GM10266 (cell line): Measurements from ENCODE around the gene CDHR5.
"Not testable (repeated sequence)": the region's sequence is repeated elsewhere in the genome, so short reads cannot be mapped to it uniquely, and the experiment has no call there.

ENCODE experiments used
- DNase-seq: peaks from one replicate; pipeline ENCODE4 v3.0.0; 2012; ENCODE audit errors: extremely low spot score
- TF ChIP-seq, protein P1 (sequence below): IDR thresholded peaks from 2 replicates; pipeline ENCODE4 v1.5.1; 2012; ENCODE audit warnings: mild to moderate bottlenecking, low read depth; ENCODE audit not compliant: control insufficient read depth, insufficient read depth; ENCODE audit errors: missing control alignments

The CDHR5 gene

GRCh38 chr11:653837-654236, 29.1 kb upstream of the CDHR5 start:
- TF ChIP-seq, protein P1, sequence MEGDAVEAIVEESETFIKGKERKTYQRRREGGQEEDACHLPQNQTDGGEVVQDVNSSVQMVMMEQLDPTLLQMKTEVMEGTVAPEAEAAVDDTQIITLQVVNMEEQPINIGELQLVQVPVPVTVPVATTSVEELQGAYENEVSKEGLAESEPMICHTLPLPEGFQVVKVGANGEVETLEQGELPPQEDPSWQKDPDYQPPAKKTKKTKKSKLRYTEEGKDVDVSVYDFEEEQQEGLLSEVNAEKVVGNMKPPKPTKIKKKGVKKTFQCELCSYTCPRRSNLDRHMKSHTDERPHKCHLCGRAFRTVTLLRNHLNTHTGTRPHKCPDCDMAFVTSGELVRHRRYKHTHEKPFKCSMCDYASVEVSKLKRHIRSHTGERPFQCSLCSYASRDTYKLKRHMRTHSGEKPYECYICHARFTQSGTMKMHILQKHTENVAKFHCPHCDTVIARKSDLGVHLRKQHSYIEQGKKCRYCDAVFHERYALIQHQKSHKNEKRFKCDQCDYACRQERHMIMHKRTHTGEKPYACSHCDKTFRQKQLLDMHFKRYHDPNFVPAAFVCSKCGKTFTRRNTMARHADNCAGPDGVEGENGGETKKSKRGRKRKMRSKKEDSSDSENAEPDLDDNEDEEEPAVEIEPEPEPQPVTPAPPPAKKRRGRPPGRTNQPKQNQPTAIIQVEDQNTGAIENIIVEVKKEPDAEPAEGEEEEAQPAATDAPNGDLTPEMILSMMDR: no peak
- DNase-seq: no peak

DNA sequence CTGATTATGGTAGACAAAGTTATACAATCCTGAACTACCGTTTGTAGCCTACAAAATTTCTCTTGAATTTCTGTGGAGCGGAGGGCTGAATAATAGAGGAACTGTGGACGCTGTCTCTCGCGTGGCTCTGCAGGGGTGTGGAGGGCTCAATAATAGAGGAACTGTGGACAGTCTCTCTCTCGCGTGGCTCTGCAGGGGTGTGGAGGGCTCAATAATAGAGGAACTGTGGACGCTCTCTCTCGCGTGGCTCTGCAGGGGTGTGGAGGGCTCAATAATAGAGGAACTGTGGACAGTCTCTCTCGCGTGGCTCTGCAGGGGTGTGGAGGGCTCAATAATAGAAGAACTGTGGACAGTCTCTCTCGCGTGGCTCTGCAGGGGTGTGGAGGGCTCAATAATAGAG, 28.4 kb upstream of the CDHR5 start:
- not testable (repeated sequence) for DNase-seq

DNA sequence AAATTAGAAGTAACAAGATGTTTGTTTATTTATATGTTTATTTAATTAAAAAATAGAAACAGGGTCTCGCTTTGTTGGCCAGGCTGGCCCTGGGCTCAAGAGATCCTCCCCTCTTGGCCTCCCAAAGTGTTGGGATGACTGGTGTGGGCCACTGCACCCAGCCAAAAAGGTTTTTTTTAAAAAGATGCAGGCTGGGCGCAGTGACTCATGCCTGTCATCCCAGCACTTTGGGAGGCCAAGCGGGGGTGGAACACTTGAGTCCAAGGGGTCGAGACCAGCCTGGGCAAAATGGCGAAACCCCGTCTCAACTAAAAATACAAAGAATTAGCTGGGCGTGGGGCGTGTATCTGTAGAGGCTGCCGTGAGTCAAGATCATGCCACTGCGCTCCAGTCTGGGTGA, 25.7 kb upstream of the CDHR5 start:
- TF ChIP-seq, protein P1: no peak

GRCh38 chr11:647672-648158, 23.0 kb upstream of the CDHR5 start:
- DNase-seq: not testable (repeated sequence)

More for the DNA sequence above, 25.7 kb upstream of the CDHR5 start:
- DNase-seq: no peak

GRCh38 chr11:646214-646613, 21.5 kb upstream of the CDHR5 start:
- DNase-seq: no peak
- TF ChIP-seq, protein P1: no peak

DNA sequence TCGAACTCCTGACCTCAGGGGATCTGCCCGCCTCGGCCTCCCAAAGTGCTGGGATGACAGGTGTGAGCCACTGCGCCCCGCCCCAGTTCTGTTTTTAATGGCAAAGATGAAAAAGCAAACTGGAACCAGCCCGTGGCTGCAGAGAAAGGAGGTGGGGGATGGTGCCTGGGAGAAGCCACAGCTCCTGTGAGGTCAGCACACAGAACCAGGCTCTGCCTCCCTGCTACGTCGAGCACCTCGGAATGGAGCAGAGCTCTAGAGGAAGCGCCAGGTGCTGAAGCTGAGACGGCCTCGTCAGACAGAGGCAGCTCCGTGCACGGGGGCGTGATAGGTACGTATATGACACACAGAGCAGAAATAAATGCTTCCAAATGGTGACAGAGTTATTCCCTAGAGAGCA, 20.8 kb upstream of the CDHR5 start:
- DNase-seq: no peak
- TF ChIP-seq, protein P1: no peak

DNA sequence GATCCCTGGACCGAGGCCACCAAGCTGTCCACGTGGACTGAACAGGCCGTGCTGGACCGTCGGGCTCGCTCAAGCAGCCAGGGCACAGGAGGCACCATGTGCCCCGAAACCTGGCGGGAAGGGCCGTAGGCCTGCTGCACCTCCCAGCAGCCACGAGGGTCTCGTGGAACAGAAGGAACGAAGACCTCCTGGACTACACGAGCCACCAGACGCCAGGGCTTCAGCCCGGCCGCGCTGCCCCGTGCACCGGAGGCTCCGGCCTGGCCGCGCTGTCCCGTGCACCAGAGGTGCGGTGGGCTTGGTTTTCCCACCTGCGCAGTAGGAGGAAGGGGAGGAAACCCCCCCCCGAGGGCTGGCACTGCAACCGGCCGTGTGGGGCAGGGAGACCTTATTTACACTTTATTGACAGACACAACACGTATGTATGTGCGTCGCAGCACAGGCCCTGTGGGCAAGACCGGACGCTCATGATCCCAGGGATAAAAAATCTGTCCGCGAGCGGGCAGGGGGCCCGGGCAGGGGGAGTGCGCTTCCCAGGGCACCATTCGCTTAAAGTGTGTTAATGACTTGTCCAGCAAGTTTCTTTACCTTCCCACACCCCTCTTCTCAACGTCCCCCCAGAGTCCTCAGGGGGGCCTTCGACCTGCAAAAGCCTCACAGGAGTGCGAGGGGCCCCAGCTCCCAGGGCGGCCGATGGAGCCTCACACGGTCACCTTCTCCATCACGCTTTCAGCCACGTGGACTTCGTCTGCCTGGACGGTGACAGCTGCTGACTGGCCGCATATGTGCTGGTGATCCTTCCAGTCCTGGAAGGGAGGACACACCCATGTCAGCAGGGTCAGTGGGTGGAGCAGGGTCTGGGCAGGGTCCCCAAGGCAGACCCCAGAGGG, 19.3 kb upstream of the CDHR5 start:
- TF ChIP-seq, protein P1: no peak
- no peak for DNase-seq

- TF ChIP-seq, protein P1: no peak
- no peak for DNase-seq
Observed at GRCh38 chr11:643366-643765, 18.6 kb upstream of the CDHR5 start.
